HepG2 (cell line): ENCODE results near the gene CD79A. TPM values are rescaled to one million over a fixed set of nuclear protein-coding genes. Genes with fewer than 3 reads are reported as not detected.

Experiments
- CHD4 ChIP-seq: fragments of 200-600 bp; sonication (generic); IDR thresholded peaks from 2 replicates; pipeline ENCODE4 v1.7.0; 2017; ENCODE audit warnings: mild to moderate bottlenecking, low read length, borderline replicate concordance
- ETV5 ChIP-seq: IDR thresholded peaks from 2 replicates; pipeline ENCODE4 v1.6.1; 2018; ENCODE audit warnings: missing biosample characterization, missing genetic modification reagents, inconsistent platforms, borderline replicate concordance
- HNF4A ChIP-seq: sonication (generic); formaldehyde crosslinking; IDR thresholded peaks from 2 replicates; pipeline ENCODE4 v1.4.0; 2020; ENCODE audit warnings: missing genetic modification reagents
- KDM1A ChIP-seq: IDR thresholded peaks from 2 replicates; pipeline ENCODE4 v1.6.1; 2016; ENCODE audit warnings: missing compliant biosample characterization
- KDM5A ChIP-seq: fragments of 200-600 bp; sonication (generic); IDR thresholded peaks from 2 replicates; pipeline ENCODE4 v1.7.0; 2018; ENCODE audit warnings: antibody characterized with exemption, mild to moderate bottlenecking, low read length, borderline replicate concordance
- NPAS2 ChIP-seq: sonication (generic); formaldehyde crosslinking; IDR thresholded peaks from 2 replicates; pipeline ENCODE4 v1.8.0; 2022; ENCODE audit warnings: mild to moderate bottlenecking, missing genetic modification reagents, borderline replicate concordance
- SMC3 ChIP-seq: IDR thresholded peaks from 2 replicates; pipeline ENCODE4 v1.6.1; 2011; ENCODE audit warnings: low read length, improper control_type of control experiment
- TOPORS ChIP-seq: sonication (generic); formaldehyde crosslinking; IDR thresholded peaks from 2 replicates; pipeline ENCODE4 v1.8.0; 2023; ENCODE audit warnings: mild to moderate bottlenecking, missing genetic modification reagents
- TSC22D2 ChIP-seq: sonication (generic); formaldehyde crosslinking; IDR thresholded peaks from 2 replicates; pipeline ENCODE4 v1.5.1; 2020; ENCODE audit warnings: missing genetic modification reagents, mild to moderate bottlenecking, borderline replicate concordance
- ZBTB21 ChIP-seq: sonication (generic); formaldehyde crosslinking; IDR thresholded peaks from 2 replicates; pipeline ENCODE4 v1.4.0; 2020; ENCODE audit warnings: missing genetic modification reagents
- ZNF383 ChIP-seq: sonication (generic); formaldehyde crosslinking; IDR thresholded peaks from 2 replicates; pipeline ENCODE4 v1.4.0; 2020; ENCODE audit warnings: missing genetic modification reagents, mild to moderate bottlenecking, borderline replicate concordance
- ZNF446 ChIP-seq: sonication (generic); formaldehyde crosslinking; IDR thresholded peaks from 2 replicates; pipeline ENCODE4 v1.5.0; 2020; ENCODE audit warnings: mild to moderate bottlenecking, missing genetic modification reagents
- ZNF687 ChIP-seq: sonication (generic); formaldehyde crosslinking; IDR thresholded peaks from 2 replicates; pipeline ENCODE4 v1.5.1; 2020; ENCODE audit warnings: mild to moderate bottlenecking, missing genetic modification reagents, moderate library complexity
- polyA plus RNA-seq, 8 experiments: library from polyadenylated mRNA; depleted of rRNA in 3 of 8; stranded (reverse) in 7 of 8; unstranded in 1 of 8; fragments of >200 nt; fragmentation: Illumina TruSeq in 4 of 8; extraction: Trizol in 4 of 8; gene quantifications; 2 replicates each; pipeline versions ENCODE4 v1.2.1 to v1.2.3, GENCODE V29; 2011 to 2016; ENCODE audit warnings: low read depth in 4 of 8, missing spikeins in 1 of 8, mixed read lengths in 1 of 8; ENCODE audit not compliant: insufficient read depth in 1 of 8
- total RNA-seq, 5 experiments: library from RNA; depleted of rRNA; stranded (reverse); fragments of >200 nt; fragmentation: Illumina TruSeq; extraction: Trizol; gene quantifications; 2 replicates each; pipeline ENCODE4 v1.2.3, GENCODE V29; 2016; ENCODE audit warnings: low read depth in 1 of 5
- TF ChIP-seq, protein P1 (sequence below): sonication (generic); formaldehyde crosslinking; IDR thresholded peaks from 2 replicates; pipeline ENCODE4 v1.4.0; 2020; ENCODE audit warnings: missing genetic modification reagents
- TF ChIP-seq, protein P2 (sequence below): sonication (generic); formaldehyde crosslinking; IDR thresholded peaks from 2 replicates; pipeline ENCODE4 v1.4.0; 2020; ENCODE audit warnings: missing genetic modification reagents
- TF ChIP-seq, protein P3 (sequence below): sonication (generic); formaldehyde crosslinking; IDR thresholded peaks from 2 replicates; pipeline ENCODE4 v1.4.0; 2020; ENCODE audit warnings: missing genetic modification reagents
- TF ChIP-seq, protein P4 (sequence below): sonication (generic); formaldehyde crosslinking; IDR thresholded peaks from 2 replicates; pipeline ENCODE4 v1.4.0; 2020; ENCODE audit warnings: mild to moderate bottlenecking, missing genetic modification reagents
- TF ChIP-seq, protein P5 (sequence below): sonication (generic); formaldehyde crosslinking; IDR thresholded peaks from 2 replicates; pipeline ENCODE4 v1.8.0; 2022; ENCODE audit warnings: mild to moderate bottlenecking, missing genetic modification reagents; ENCODE audit not compliant: insufficient replicate concordance

Gene CD79A
- total and polyA plus RNA-seq, 2 of the 13 experiments (the other 11 are each of a cell fraction or from before 2014, with no cell fraction given), result 0.24 to 0.33 TPM

DNA sequence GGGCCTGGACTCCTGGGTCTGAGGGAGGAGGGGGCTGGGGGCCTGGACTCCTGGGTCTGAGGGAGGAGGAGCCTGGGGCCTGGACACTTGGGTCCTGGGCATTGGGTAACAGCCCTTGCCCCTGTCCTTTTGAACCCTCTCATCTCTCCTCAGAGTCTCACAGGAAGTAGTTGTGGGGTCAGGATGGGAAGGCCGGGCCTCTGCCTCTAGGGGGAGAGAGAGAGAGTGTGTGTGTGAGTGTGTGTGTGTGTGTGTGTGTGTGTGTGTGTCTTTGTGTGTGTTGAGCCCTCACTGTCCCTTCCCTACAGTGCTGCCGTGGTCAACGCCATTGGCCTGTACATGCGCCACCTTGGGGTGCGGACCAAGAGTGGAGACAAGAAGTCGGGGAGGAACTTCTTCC, 16.8 kb downstream of the CD79A start (continued):
- TF ChIP-seq, protein P1, sequence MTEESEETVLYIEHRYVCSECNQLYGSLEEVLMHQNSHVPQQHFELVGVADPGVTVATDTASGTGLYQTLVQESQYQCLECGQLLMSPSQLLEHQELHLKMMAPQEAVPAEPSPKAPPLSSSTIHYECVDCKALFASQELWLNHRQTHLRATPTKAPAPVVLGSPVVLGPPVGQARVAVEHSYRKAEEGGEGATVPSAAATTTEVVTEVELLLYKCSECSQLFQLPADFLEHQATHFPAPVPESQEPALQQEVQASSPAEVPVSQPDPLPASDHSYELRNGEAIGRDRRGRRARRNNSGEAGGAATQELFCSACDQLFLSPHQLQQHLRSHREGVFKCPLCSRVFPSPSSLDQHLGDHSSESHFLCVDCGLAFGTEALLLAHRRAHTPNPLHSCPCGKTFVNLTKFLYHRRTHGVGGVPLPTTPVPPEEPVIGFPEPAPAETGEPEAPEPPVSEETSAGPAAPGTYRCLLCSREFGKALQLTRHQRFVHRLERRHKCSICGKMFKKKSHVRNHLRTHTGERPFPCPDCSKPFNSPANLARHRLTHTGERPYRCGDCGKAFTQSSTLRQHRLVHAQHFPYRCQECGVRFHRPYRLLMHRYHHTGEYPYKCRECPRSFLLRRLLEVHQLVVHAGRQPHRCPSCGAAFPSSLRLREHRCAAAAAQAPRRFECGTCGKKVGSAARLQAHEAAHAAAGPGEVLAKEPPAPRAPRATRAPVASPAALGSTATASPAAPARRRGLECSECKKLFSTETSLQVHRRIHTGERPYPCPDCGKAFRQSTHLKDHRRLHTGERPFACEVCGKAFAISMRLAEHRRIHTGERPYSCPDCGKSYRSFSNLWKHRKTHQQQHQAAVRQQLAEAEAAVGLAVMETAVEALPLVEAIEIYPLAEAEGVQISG, result peak; percentile 59
- TF ChIP-seq ETV5 (CRISPR knock-in tag) (peak; percentile 27; the same call in 1 of the 2 replicates), ZBTB21 (CRISPR knock-in tag) (no peak), ZNF446 (CRISPR knock-in tag) (no peak), KDM1A (no peak), KDM5A (no peak), HNF4A (CRISPR knock-in tag) (peak; percentile 47), CHD4 (no peak), TOPORS (CRISPR knock-in tag) (no peak), ZNF687 (CRISPR knock-in tag) (peak; percentile 54), TSC22D2 (CRISPR knock-in tag) (no peak), ZNF383 (CRISPR knock-in tag) (no peak), SMC3 (peak; percentile 16; the same call in 1 of the 2 replicates), NPAS2 (no peak)
- TF ChIP-seq, protein P2, sequence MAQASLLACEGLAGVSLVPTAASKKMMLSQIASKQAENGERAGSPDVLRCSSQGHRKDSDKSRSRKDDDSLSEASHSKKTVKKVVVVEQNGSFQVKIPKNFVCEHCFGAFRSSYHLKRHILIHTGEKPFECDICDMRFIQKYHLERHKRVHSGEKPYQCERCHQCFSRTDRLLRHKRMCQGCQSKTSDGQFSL (CRISPR knock-in tag), result no peak
- TF ChIP-seq, protein P3, sequence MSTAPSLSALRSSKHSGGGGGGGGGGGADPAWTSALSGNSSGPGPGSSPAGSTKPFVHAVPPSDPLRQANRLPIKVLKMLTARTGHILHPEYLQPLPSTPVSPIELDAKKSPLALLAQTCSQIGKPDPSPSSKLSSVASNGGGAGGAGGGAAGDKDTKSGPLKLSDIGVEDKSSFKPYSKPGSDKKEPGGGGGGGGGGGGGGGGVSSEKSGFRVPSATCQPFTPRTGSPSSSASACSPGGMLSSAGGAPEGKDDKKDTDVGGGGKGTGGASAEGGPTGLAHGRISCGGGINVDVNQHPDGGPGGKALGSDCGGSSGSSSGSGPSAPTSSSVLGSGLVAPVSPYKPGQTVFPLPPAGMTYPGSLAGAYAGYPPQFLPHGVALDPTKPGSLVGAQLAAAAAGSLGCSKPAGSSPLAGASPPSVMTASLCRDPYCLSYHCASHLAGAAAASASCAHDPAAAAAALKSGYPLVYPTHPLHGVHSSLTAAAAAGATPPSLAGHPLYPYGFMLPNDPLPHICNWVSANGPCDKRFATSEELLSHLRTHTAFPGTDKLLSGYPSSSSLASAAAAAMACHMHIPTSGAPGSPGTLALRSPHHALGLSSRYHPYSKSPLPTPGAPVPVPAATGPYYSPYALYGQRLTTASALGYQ (CRISPR knock-in tag), result no peak
- TF ChIP-seq, protein P4, sequence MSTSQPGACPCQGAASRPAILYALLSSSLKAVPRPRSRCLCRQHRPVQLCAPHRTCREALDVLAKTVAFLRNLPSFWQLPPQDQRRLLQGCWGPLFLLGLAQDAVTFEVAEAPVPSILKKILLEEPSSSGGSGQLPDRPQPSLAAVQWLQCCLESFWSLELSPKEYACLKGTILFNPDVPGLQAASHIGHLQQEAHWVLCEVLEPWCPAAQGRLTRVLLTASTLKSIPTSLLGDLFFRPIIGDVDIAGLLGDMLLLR, result no peak
- TF ChIP-seq, protein P5, sequence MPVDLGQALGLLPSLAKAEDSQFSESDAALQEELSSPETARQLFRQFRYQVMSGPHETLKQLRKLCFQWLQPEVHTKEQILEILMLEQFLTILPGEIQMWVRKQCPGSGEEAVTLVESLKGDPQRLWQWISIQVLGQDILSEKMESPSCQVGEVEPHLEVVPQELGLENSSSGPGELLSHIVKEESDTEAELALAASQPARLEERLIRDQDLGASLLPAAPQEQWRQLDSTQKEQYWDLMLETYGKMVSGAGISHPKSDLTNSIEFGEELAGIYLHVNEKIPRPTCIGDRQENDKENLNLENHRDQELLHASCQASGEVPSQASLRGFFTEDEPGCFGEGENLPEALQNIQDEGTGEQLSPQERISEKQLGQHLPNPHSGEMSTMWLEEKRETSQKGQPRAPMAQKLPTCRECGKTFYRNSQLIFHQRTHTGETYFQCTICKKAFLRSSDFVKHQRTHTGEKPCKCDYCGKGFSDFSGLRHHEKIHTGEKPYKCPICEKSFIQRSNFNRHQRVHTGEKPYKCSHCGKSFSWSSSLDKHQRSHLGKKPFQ (CRISPR knock-in tag), result no peak
